ENCODE data around the gene C1orf167.

The C1orf167 gene

GRCh38 chr1:11779715-11780379, 17.9 kb downstream of the C1orf167 start:
- H3K36me3 ChIP-seq (replicated peaks in 1 of 2; ENCODE audit: control insufficient read depth in 2 of 2, insufficient read depth in 2 of 2, low read length in 2 of 2), result no peaks in the 10 kb centered on the region
- no peak overlapping the region for H3K9ac ChIP-seq (ENCODE audit: low read depth, low read length, poor library complexity)
- peaks cover 5% of the 10 kb centered on the region in 2 donors for H3K4me1 ChIP-seq (ENCODE audit: control insufficient read depth in 2 of 2, insufficient read depth in 1 of 2, low read depth in 1 of 2, low read length in 2 of 2)
- no peak overlapping the region for H3K4me2 ChIP-seq (ENCODE audit: insufficient read depth, low read length, poor library complexity, severe bottlenecking)
- H4K8ac ChIP-seq (ENCODE audit: low read depth, low read length), result no peak overlapping the region
- H2BK120ac ChIP-seq (ENCODE audit: low read depth, low read length), result no peak overlapping the region
- no peak overlapping the region for H3K4me3 ChIP-seq (ENCODE audit: low read length in 2 of 2)
- H3K4ac ChIP-seq (ENCODE audit: low read length), result no peak overlapping the region
- WGBS, 2 donors (ENCODE audit: extremely low coverage in 2 of 2, insufficient read length in 2 of 2, insufficient replicate concordance in 1 of 2), result no CpG with 5 or more reads among the region's 13 CpGs
- no peak for DNase-seq (ENCODE audit: low spot score)
- H3K18ac ChIP-seq (ENCODE audit: low read length), result no peak overlapping the region
- H3K27me3 ChIP-seq (ENCODE audit: control insufficient read depth in 3 of 3, insufficient read depth in 3 of 3, low read depth in 1 of 3, low read length in 3 of 3), result peaks cover 0 to 12% (median 0%) of the 10 kb centered on the region in 3 experiments
- H2AFZ ChIP-seq (ENCODE audit: low read length), result no peak overlapping the region
- no peak overlapping the region for H2BK5ac ChIP-seq (ENCODE audit: low read length)
- no peaks in the 10 kb centered on the region for H3K79me1 ChIP-seq (ENCODE audit: low read depth, low read length)
- H3K27ac ChIP-seq (replicated peaks; ENCODE audit: low read length), result no peak overlapping the region
- H4K91ac ChIP-seq (ENCODE audit: low read depth, low read length, poor library complexity), result no peak overlapping the region
- no peak overlapping the region for H2BK12ac ChIP-seq (ENCODE audit: low read length)
- no peaks in the 10 kb centered on the region for H3K9me3 ChIP-seq (replicated peaks in 1 of 2; ENCODE audit: control insufficient read depth in 2 of 2, insufficient read depth in 1 of 2, low read depth in 1 of 2, low read length in 2 of 2)
- H2BK15ac ChIP-seq (ENCODE audit: low read length), result peak overlapping the region; percentile 55
- H2AK5ac ChIP-seq (ENCODE audit: low read depth, low read length), result peak overlapping the region; percentile 93
- no peak overlapping the region for H3K14ac ChIP-seq (ENCODE audit: low read length)
- H3K23ac ChIP-seq (ENCODE audit: low read depth, low read length, poor library complexity), result no peak overlapping the region

- H3K27me3 ChIP-seq (ENCODE audit: control insufficient read depth in 3 of 3, insufficient read depth in 3 of 3, low read depth in 1 of 3, low read length in 3 of 3), result peaks cover 0 to 7% (median 0%) of the 10 kb centered on the region in 3 experiments
Observed at GRCh38 chr1:11780380-11781147, 18.6 kb downstream of the C1orf167 start.

GRCh38 chr1:11781297-11781696, 19.3 kb downstream of the C1orf167 start:
- H3K9me3 ChIP-seq (replicated peaks in 1 of 2; ENCODE audit: control insufficient read depth in 2 of 2, insufficient read depth in 1 of 2, low read depth in 1 of 2, low read length in 2 of 2), result no peaks in the 10 kb centered on the region
- H2BK15ac ChIP-seq (ENCODE audit: low read length), result no peak overlapping the region
- no peak overlapping the region for H2BK5ac ChIP-seq (ENCODE audit: low read length)
- no peaks in the 10 kb centered on the region for H3K36me3 ChIP-seq (replicated peaks in 1 of 2; ENCODE audit: control insufficient read depth in 2 of 2, insufficient read depth in 2 of 2, low read length in 2 of 2)
- WGBS, 2 donors (ENCODE audit: extremely low coverage in 2 of 2, insufficient read length in 2 of 2, insufficient replicate concordance in 1 of 2), result no CpG with 5 or more reads among the region's 12 CpGs
- no peak overlapping the region for H3K18ac ChIP-seq (ENCODE audit: low read length)
- no peak overlapping the region for H3K9ac ChIP-seq (ENCODE audit: low read depth, low read length, poor library complexity)
- no peak overlapping the region for H3K14ac ChIP-seq (ENCODE audit: low read length)
- no peak overlapping the region for H2AFZ ChIP-seq (ENCODE audit: low read length)
- H3K4me1 ChIP-seq (ENCODE audit: control insufficient read depth in 2 of 2, insufficient read depth in 1 of 2, low read depth in 1 of 2, low read length in 2 of 2), result peaks cover 8 to 10% of the 10 kb centered on the region in 2 donors
- peaks cover 0 to 3% (median 0%) of the 10 kb centered on the region in 3 experiments for H3K27me3 ChIP-seq (ENCODE audit: control insufficient read depth in 3 of 3, insufficient read depth in 3 of 3, low read depth in 1 of 3, low read length in 3 of 3)
- no peak overlapping the region for H2BK120ac ChIP-seq (ENCODE audit: low read depth, low read length)
- no peak overlapping the region for H3K4me3 ChIP-seq (ENCODE audit: low read length in 2 of 2)
- no peak overlapping the region for H3K27ac ChIP-seq (replicated peaks; ENCODE audit: low read length)
- H3K4ac ChIP-seq (ENCODE audit: low read length), result no peak overlapping the region
- H3K79me1 ChIP-seq (ENCODE audit: low read depth, low read length), result no peaks in the 10 kb centered on the region
- DNase-seq (ENCODE audit: low spot score), result no peak
- no peak overlapping the region for H4K91ac ChIP-seq (ENCODE audit: low read depth, low read length, poor library complexity)
- no peak overlapping the region for H4K8ac ChIP-seq (ENCODE audit: low read depth, low read length)
- no peak overlapping the region for H3K4me2 ChIP-seq (ENCODE audit: insufficient read depth, low read length, poor library complexity, severe bottlenecking)
- no peak overlapping the region for H2AK5ac ChIP-seq (ENCODE audit: low read depth, low read length)
- no peak overlapping the region for H3K23ac ChIP-seq (ENCODE audit: low read depth, low read length, poor library complexity)
- no peak overlapping the region for H2BK12ac ChIP-seq (ENCODE audit: low read length)

More at GRCh38 chr1:11780380-11781147, 18.6 kb downstream of the C1orf167 start:
- Histone ChIP-seq H3K9ac (ENCODE audit: low read depth, low read length, poor library complexity) (no peak overlapping the region), H3K4me2 (ENCODE audit: insufficient read depth, low read length, poor library complexity, severe bottlenecking) (no peak overlapping the region), H3K23ac (ENCODE audit: low read depth, low read length, poor library complexity) (no peak overlapping the region), H2BK12ac (ENCODE audit: low read length) (no peak overlapping the region), H3K4me1 (ENCODE audit: control insufficient read depth in 2 of 2, insufficient read depth in 1 of 2, low read depth in 1 of 2, low read length in 2 of 2) (peaks cover 7 to 10% of the 10 kb centered on the region in 2 donors), H2BK120ac (ENCODE audit: low read depth, low read length) (no peak overlapping the region), H2BK15ac (ENCODE audit: low read length) (no peak overlapping the region), H3K9me3 (replicated peaks in 1 of 2; ENCODE audit: control insufficient read depth in 2 of 2, insufficient read depth in 1 of 2, low read depth in 1 of 2, low read length in 2 of 2) (no peaks in the 10 kb centered on the region), H3K4me3 (ENCODE audit: low read length in 2 of 2) (no peak overlapping the region), H2AK5ac (ENCODE audit: low read depth, low read length) (no peak overlapping the region), H4K91ac (ENCODE audit: low read depth, low read length, poor library complexity) (no peak overlapping the region), H3K18ac (ENCODE audit: low read length) (no peak overlapping the region), H3K79me1 (ENCODE audit: low read depth, low read length) (no peaks in the 10 kb centered on the region), H4K8ac (ENCODE audit: low read depth, low read length) (no peak overlapping the region), H2BK5ac (ENCODE audit: low read length) (no peak overlapping the region), H2AFZ (ENCODE audit: low read length) (no peak overlapping the region), H3K36me3 (replicated peaks in 1 of 2; ENCODE audit: control insufficient read depth in 2 of 2, insufficient read depth in 2 of 2, low read length in 2 of 2) (no peaks in the 10 kb centered on the region), H3K27ac (replicated peaks; ENCODE audit: low read length) (no peak overlapping the region), H3K4ac (ENCODE audit: low read length) (no peak overlapping the region), H3K14ac (ENCODE audit: low read length) (no peak overlapping the region)
- no peak for DNase-seq (ENCODE audit: low spot score)
- WGBS, 2 donors (ENCODE audit: extremely low coverage in 2 of 2, insufficient read length in 2 of 2, insufficient replicate concordance in 1 of 2), result no CpG with 5 or more reads among the region's 10 CpGs

GRCh38 chr1:11782127-11782708, 20.2 kb downstream of the C1orf167 start:
- WGBS, 2 donors (ENCODE audit: extremely low coverage in 2 of 2, insufficient read length in 2 of 2, insufficient replicate concordance in 1 of 2), result no CpG with 5 or more reads among the region's 6 CpGs
- no peak overlapping the region for H2BK5ac ChIP-seq (ENCODE audit: low read length)
- no peak overlapping the region for H2AFZ ChIP-seq (ENCODE audit: low read length)
- H3K9ac ChIP-seq (ENCODE audit: low read depth, low read length, poor library complexity), result peak overlapping the region; percentile 3
- H3K27me3 ChIP-seq (ENCODE audit: control insufficient read depth in 3 of 3, insufficient read depth in 3 of 3, low read depth in 1 of 3, low read length in 3 of 3), result no peaks in the 10 kb centered on the region
- H4K91ac ChIP-seq (ENCODE audit: low read depth, low read length, poor library complexity), result no peak overlapping the region
- no peak overlapping the region for H3K4me2 ChIP-seq (ENCODE audit: insufficient read depth, low read length, poor library complexity, severe bottlenecking)
- H2BK12ac ChIP-seq (ENCODE audit: low read length), result peak overlapping the region; percentile 75
- H3K14ac ChIP-seq (ENCODE audit: low read length), result no peak overlapping the region
- H3K36me3 ChIP-seq (replicated peaks in 1 of 2; ENCODE audit: control insufficient read depth in 2 of 2, insufficient read depth in 2 of 2, low read length in 2 of 2), result no peaks in the 10 kb centered on the region
- no peak overlapping the region for H3K27ac ChIP-seq (replicated peaks; ENCODE audit: low read length)
- H3K23ac ChIP-seq (ENCODE audit: low read depth, low read length, poor library complexity), result no peak overlapping the region
- H3K4ac ChIP-seq (ENCODE audit: low read length), result no peak overlapping the region
- H2BK120ac ChIP-seq (ENCODE audit: low read depth, low read length), result no peak overlapping the region
- H3K4me3 ChIP-seq (ENCODE audit: low read length in 2 of 2), result no peak overlapping the region
- H2BK15ac ChIP-seq (ENCODE audit: low read length), result no peak overlapping the region
- H2AK5ac ChIP-seq (ENCODE audit: low read depth, low read length), result peak overlapping the region; percentile 8
- no peak for DNase-seq (ENCODE audit: low spot score)
- H3K9me3 ChIP-seq (replicated peaks in 1 of 2; ENCODE audit: control insufficient read depth in 2 of 2, insufficient read depth in 1 of 2, low read depth in 1 of 2, low read length in 2 of 2), result no peaks in the 10 kb centered on the region
- H3K18ac ChIP-seq (ENCODE audit: low read length), result no peak overlapping the region
- no peak overlapping the region for H4K8ac ChIP-seq (ENCODE audit: low read depth, low read length)
- H3K4me1 ChIP-seq (ENCODE audit: control insufficient read depth in 2 of 2, insufficient read depth in 1 of 2, low read depth in 1 of 2, low read length in 2 of 2), result peaks cover 12 to 14% of the 10 kb centered on the region in 2 donors
- no peaks in the 10 kb centered on the region for H3K79me1 ChIP-seq (ENCODE audit: low read depth, low read length)

All from neuronal stem cell (in vitro differentiated cells).